Lung (tissue), 12 donors: ENCODE measurements around the gene DUSP28. TPM values are rescaled to one million over a fixed set of nuclear protein-coding genes. Genes with fewer than 3 reads are reported as not detected.

Source experiments
- ATAC-seq: fragments of 200-7000 bp; cut with Tn5 transposase; one replicate; pipeline ENCODE4 v1.9.1; 2020; ENCODE audit warnings: moderate number of reproducible peaks; ENCODE audit not compliant: insufficient read depth, low FRiP score
- DNase-seq, 3 donors: peaks; one replicate each; pipeline ENCODE4 v3.0.0-alpha.2; 2013 to 2017
- H3K27ac ChIP-seq, 2 donors: one replicate each; pipeline ENCODE4 v1.5.1; 2013; ENCODE audit warnings: mild to moderate bottlenecking in 2 of 2, moderate library complexity in 2 of 2, control low read depth in 1 of 2, inconsistent platforms in 1 of 2, low read depth in 1 of 2, low read length in 1 of 2
- H3K27me3 ChIP-seq, 3 donors: one replicate each; pipeline ENCODE4 v1.5.1; 2013; ENCODE audit warnings: low read length in 2 of 3; ENCODE audit not compliant: control insufficient read depth in 3 of 3, insufficient read depth in 3 of 3
- H3K36me3 ChIP-seq, 4 donors: one replicate each; pipeline ENCODE4 v1.5.1; 2013; ENCODE audit warnings: low read length in 4 of 4, mild to moderate bottlenecking in 1 of 4, moderate library complexity in 1 of 4; ENCODE audit not compliant: control insufficient read depth in 4 of 4, insufficient read depth in 4 of 4
- H3K4me1 ChIP-seq, 5 donors: one replicate each; pipeline ENCODE4 v1.5.1; 2013; ENCODE audit warnings: low read length in 5 of 5, mild to moderate bottlenecking in 2 of 5, moderate library complexity in 1 of 5; ENCODE audit not compliant: control insufficient read depth in 5 of 5, insufficient read depth in 5 of 5
- H3K4me3 ChIP-seq: one replicate; pipeline ENCODE4 v1.5.1; 2013; ENCODE audit warnings: mild to moderate bottlenecking, control low read depth, moderate library complexity
- H3K9ac ChIP-seq, 2 donors: one replicate each; pipeline ENCODE4 v1.5.1; 2013; ENCODE audit warnings: low read length in 2 of 2, control low read depth in 1 of 2; ENCODE audit not compliant: insufficient read depth in 1 of 2
- H3K9me3 ChIP-seq, 4 donors: one replicate each; pipeline ENCODE4 v1.5.1; 2013; ENCODE audit warnings: low read length in 3 of 4, mild to moderate bottlenecking in 1 of 4, moderate library complexity in 1 of 4; ENCODE audit not compliant: control insufficient read depth in 4 of 4, insufficient read depth in 3 of 4
- CTCF ChIP-seq: IDR thresholded peaks from 2 replicates; pipeline ENCODE4 v1.5.1; 2012; ENCODE audit warnings: mild to moderate bottlenecking; ENCODE audit errors: control extremely low read depth, extremely low read depth
- WGBS, 2 donors: extraction: QIAGEN DNeasy Blood & Tissue Kit; methylation state at CpG; one replicate each; pipeline ENCODE4 v1.1.7; 2013; 5-methylcytosine and 5-hydroxymethylcytosine counted together
- polyA plus RNA-seq, 2 donors: library from polyadenylated mRNA; stranded (reverse); fragments of 200-250 nt; gene quantifications; one replicate each; pipeline ENCODE4 v1.2.1, GENCODE V29; 2013
- total RNA-seq, 2 donors: library from RNA; depleted of rRNA in 1 of 2; stranded (reverse); fragments of >200 nt in 1 of 2; gene quantifications; one replicate each; pipeline ENCODE4 v1.2.1, GENCODE V29; 2014 to 2021
- donor health status: control.
- donor health status: control.
- donor health status: Bipolar disorder and iron deficiency.
- donor health status: healthy.
- donor health status: DM: yes; HTN: yes; CAD: no.

The DUSP28 gene
- total and polyA plus RNA-seq, 4 donors = 2.8 to 7.7 (median 5.2) TPM

GRCh38 chr2:240566203-240567136, 6.3 kb downstream of the DUSP28 start:
- Histone ChIP-seq H3K9me3 (no peaks in the 10 kb centered on the region), H3K27me3 (peaks cover 0 to 4% (median 0%) of the 10 kb centered on the region in 3 donors), H3K9ac (no peak overlapping the region), H3K4me1 (peaks cover 3 to 39% (median 20%) of the 10 kb centered on the region in 5 donors), H3K27ac (peak overlapping the region; percentile 89 to 94), H3K4me3 (peak overlapping the region; percentile 2), H3K36me3 (no peaks in the 10 kb centered on the region)
- peak; percentile 28 for TF ChIP-seq CTCF
- peak; percentile 81 to 89 (median 86) for DNase-seq
- 6 to 9% methylated on average over 39 to 53 of the region's 53 CpGs for WGBS, 2 donors
- ATAC-seq = peak; percentile 81

- Histone ChIP-seq H3K9ac (peak overlapping the region in 1 of 2 donors; percentile 63), H3K36me3 (peaks cover 0 to 5% (median 0%) of the 10 kb centered on the region in 4 donors), H3K4me1 (peaks cover 0 to 42% (median 20%) of the 10 kb centered on the region in 5 donors), H3K27me3 (peaks cover 0 to 4% (median 0%) of the 10 kb centered on the region in 3 donors), H3K4me3 (peak overlapping the region; percentile 65), H3K9me3 (no peaks in the 10 kb centered on the region), H3K27ac (peak overlapping the region; percentile 90 to 94)
- ATAC-seq = no peak
- WGBS, 2 donors = 24% methylated on average over 26 of the region's 26 CpGs
- TF ChIP-seq CTCF = no peak
- DNase-seq = peak in 2 of 3 donors; percentile 7 to 13
Observed at GRCh38 chr2:240567137-240567871, 7.1 kb downstream of the DUSP28 start.

- Histone ChIP-seq H3K36me3 (peaks cover 0 to 12% (median 0%) of the 10 kb centered on the region in 4 donors), H3K4me1 (peaks cover 0 to 42% (median 20%) of the 10 kb centered on the region in 5 donors), H3K27me3 (peaks cover 0 to 4% (median 0%) of the 10 kb centered on the region in 3 donors), H3K9me3 (no peaks in the 10 kb centered on the region), H3K9ac (peak within 1 kb of the TSS in 1 of 2 donors; percentile 63), H3K27ac (peak within 1 kb of the TSS; percentile 90 to 94), H3K4me3 (peak within 1 kb of the TSS; percentile 79)
- no peak for ATAC-seq
- 0 to 1% methylated on average over 24 to 106 of the region's 106 CpGs for WGBS, 2 donors
- TF ChIP-seq CTCF = no peak
- DNase-seq = peak; percentile 25 to 58 (median 26)
Observed at GRCh38 chr2:240567872-240568677, 7.9 kb downstream of the DUSP28 start, which contains the start of gene RNPEPL1. Gene RNPEPL1 (plus strand): TSS chr2:240568484. CDS start chr2:240568587, 103 bp downstream.
